ENCODE measurements around the gene MIDN. TPM values are rescaled to one million over a fixed set of nuclear protein-coding genes. Genes with fewer than 3 reads are reported as not detected.

Gene MIDN
- total RNA-seq, 4 donors from 2014 or later: 8.0 to 43.1 (median 12.2) TPM

GRCh38 chr19:1278713-1279660 lies 30.6 kb downstream of the MIDN start:
- TF ChIP-seq, protein P1, sequence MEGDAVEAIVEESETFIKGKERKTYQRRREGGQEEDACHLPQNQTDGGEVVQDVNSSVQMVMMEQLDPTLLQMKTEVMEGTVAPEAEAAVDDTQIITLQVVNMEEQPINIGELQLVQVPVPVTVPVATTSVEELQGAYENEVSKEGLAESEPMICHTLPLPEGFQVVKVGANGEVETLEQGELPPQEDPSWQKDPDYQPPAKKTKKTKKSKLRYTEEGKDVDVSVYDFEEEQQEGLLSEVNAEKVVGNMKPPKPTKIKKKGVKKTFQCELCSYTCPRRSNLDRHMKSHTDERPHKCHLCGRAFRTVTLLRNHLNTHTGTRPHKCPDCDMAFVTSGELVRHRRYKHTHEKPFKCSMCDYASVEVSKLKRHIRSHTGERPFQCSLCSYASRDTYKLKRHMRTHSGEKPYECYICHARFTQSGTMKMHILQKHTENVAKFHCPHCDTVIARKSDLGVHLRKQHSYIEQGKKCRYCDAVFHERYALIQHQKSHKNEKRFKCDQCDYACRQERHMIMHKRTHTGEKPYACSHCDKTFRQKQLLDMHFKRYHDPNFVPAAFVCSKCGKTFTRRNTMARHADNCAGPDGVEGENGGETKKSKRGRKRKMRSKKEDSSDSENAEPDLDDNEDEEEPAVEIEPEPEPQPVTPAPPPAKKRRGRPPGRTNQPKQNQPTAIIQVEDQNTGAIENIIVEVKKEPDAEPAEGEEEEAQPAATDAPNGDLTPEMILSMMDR (IDR thresholded peaks at IDR 0.05; ENCODE audit: low read depth): no peak

- TF ChIP-seq, protein P1 (IDR thresholded peaks at IDR 0.05; ENCODE audit: low read depth): no peak
These were observed 31.5 kb downstream of the MIDN start for GRCh38 chr19:1279782-1280341.

DNA sequence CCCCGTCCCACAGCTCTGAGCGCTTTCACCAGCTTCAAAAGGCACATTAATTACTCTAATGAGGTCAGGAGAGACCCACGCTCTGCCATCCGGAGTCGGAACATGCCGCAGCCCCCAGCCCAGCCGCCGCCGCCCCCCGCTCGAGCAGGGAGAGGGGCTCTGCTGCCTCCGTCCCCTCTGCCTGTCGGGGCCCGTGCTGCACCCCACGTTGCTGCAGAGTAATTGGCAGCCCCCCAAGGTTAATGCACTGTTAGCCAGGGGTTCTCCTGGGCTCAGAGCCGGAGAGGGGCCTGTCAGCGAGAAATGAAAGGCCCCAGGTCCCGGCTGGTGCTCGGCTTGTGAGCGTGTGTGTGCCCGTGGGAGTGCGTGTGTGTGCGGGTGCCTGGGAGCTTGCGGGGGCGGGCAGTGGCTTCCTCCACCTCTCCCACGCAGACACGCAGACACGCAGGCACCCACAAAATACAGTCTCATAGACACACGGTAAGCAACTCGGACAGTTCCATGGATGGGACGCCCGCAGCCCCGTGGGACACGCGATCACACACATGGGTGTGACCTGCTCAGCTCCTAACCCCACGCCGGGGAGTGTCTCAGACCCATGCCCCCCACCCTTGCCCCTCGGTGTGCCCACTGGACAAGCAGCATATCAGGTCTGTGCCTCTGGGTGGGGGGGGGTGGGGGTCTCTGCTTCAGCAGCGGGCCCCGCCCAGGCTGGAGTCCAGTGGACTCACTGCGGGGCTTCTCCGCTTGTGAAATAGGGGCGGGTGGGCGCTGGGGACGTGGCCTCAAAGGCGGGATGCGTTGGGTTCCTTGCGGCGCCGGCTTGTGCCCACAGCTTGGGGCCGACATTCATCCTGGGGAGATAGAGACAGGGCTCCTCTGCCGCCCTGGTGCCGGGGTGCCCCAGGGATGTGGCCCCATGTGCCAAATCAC lies 32.5 kb downstream of the MIDN start:
- TF ChIP-seq, protein P1 (IDR thresholded peaks at IDR 0.05; ENCODE audit: low read depth): no peak

- TF ChIP-seq, protein P1 (IDR thresholded peaks at IDR 0.05; ENCODE audit: low read depth): no peak
These were observed 33.3 kb downstream of the MIDN start for GRCh38 chr19:1281569-1282287.

DNA sequence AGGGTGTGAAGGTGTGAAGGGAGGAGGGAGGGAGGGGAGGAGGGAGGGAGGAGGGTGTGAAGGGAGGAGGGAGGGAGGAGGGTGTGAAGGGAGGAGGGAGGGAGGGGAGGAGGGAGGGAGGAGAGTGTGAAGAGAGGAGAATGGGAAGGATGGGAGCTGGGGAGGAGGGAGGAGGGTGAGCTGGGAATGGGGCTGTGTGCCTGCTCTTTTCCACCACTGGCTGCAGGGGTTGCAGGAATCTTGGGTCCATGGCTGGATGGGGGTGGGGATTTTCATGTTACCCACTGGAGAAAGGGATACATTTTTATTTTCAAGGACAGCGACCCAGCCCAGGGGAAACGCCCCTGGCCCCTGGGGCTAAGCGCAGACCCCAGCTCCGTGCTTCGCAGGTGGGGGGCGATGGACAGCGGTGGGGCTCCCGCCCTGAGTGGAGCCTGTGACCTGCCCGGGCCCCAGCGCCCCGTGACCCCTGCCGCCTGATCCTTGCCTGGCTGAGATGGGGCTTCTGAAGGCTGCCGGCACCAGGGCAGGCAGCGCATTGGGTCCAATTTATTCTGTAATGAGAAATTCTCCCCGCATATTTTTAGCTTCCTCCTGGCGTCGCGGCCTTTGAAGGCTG lies 34.3 kb downstream of the MIDN start:
- TF ChIP-seq, protein P1 (IDR thresholded peaks at IDR 0.05; ENCODE audit: low read depth): no peak

DNA sequence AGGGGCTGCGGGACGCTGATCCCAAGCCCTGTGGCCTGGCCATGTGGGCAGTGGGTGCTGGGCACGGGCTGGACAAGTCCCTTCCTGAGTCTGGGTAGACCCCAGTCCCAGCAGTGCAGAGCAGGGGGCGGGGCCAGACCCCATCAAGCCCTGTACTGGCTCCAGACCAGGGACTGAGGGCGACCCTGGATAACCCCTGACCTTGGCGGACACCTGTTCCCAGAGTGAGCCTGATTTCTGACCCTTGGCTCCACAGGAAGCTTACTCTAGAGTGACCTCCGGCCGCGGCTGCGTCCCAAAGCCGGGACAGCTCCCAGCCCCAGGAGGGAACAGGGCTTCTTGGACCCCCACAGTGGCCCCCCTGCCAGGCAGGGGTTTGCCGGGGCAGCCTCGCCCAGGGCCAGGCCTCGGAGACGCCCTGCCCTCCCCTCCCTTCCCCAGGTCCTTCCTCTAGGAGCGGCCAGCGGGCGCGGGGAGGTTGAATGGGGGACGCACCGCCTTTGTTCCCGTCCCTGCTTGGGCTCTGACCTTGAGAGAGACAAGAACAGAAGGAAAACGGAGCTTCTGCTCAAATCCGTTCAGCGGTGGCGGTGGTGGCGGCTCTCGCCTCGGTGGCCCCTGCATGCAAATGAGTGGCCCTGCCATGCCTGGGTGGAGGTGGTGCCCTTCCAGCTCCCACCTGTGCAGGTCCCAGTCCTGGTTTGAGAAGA lies 35.0 kb downstream of the MIDN start:
- TF ChIP-seq, protein P1 (IDR thresholded peaks at IDR 0.05; ENCODE audit: low read depth): no peak
